Adrenal gland (tissue), 12 donors: ENCODE measurements around the gene SPAM1. TPM values are rescaled to one million over a fixed set of nuclear protein-coding genes. Genes with fewer than 3 reads are reported as not detected.
"Not testable (repeated sequence)": the region's sequence is repeated elsewhere in the genome, so short reads cannot be mapped to it uniquely, and the experiment has no call there.

ENCODE experiments used
- DNase-seq, 7 donors: peaks; one replicate each; pipeline ENCODE4 v3.0.0-alpha.2; 2019 to 2020
- H3K27ac ChIP-seq, 5 donors: fragments of 200-600 bp; sonication (generic) in 4 of 5; 1 replicate in 3 of 5; 2 replicates in 2 of 5; pipeline versions ENCODE4 v1.5.1 to v1.8.0; 2016 to 2020; ENCODE audit warnings: mild to moderate bottlenecking in 1 of 5
- H3K27me3 ChIP-seq: fragments of 200-600 bp; 2 replicates; pipeline ENCODE4 v1.8.0; 2021
- H3K36me3 ChIP-seq, 2 donors: fragments of 200-600 bp; replicated peaks in 1 of 2; 1 replicate in 1 of 2; 2 replicates in 1 of 2; pipeline versions ENCODE4 v1.5.1 to v1.8.0; 2018 to 2022
- H3K4me1 ChIP-seq, 2 donors: fragments of 200-600 bp; replicated peaks in 1 of 2; 1 replicate in 1 of 2; 2 replicates in 1 of 2; pipeline versions ENCODE4 v1.5.1 to v1.8.0; 2018 to 2021
- H3K4me3 ChIP-seq, 4 donors: fragments of 200-600 bp; sonication (generic) in 3 of 4; one replicate each; pipeline ENCODE4 v1.5.1; 2016 to 2018
- H3K9me3 ChIP-seq, 3 donors: fragments of 200-600 bp; sonication (generic) in 1 of 3; replicated peaks in 1 of 3; 1 replicate in 2 of 3; 2 replicates in 1 of 3; pipeline versions ENCODE4 v1.5.1 to v1.8.0; 2016 to 2021
- POLR2A ChIP-seq, 2 donors: fragments of 450-650 bp; IDR thresholded peaks; one replicate each; pipeline ENCODE4 v1.6.1; 2017; ENCODE audit warnings: antibody characterized with exemption in 2 of 2, mild to moderate bottlenecking in 2 of 2, moderate library complexity in 1 of 2
- WGBS, 4 donors: extraction: QIAGEN DNeasy Blood & Tissue Kit in 2 of 4; methylation state at CpG; one replicate each; pipeline versions ENCODE4 v1.1.5 to v1.1.7; 2013 to 2017; 5-methylcytosine and 5-hydroxymethylcytosine counted together
- intact Hi-C, 2 donors: fragments of 100-400 bp; cut with DNase I; formaldehyde crosslinking; loops; one replicate each; pipeline versions ENCODE4 v1.14.1 to v1.15.0; 2022 to 2023
- polyA plus RNA-seq, 3 donors: library from polyadenylated mRNA; stranded (reverse); fragments of 200-250 nt in 2 of 3; fragments of 350-450 nt in 1 of 3; fragmentation: Illumina TruSeq in 1 of 3; extraction: RNeasy Lipid Tissue Mini Kit (QIAGEN cat#74804) in 1 of 3; gene quantifications; one replicate each; pipeline ENCODE4 v1.2.3, GENCODE V29; 2013 to 2014
- total RNA-seq, 9 donors: library from RNA; depleted of rRNA in 4 of 9; stranded (reverse); fragments of >200 nt in 4 of 9; fragments of 120-200 nt in 1 of 9; fragmentation: NEBNext Ultra II Directional in 1 of 9; extraction: Animal tissue kit (Norgen Biotek cat#: 25700) in 1 of 9; gene quantifications; one replicate each; pipeline versions ENCODE4 v1.1.0 to v1.2.4, GENCODE V29; 2013 to 2023
- TF ChIP-seq, protein P1 (sequence below), 6 experiments: fragments of 450-650 bp in 4 of 6; fragments of 200-600 bp in 2 of 6; sonication (generic) in 1 of 6; IDR thresholded peaks; 1 replicate in 5 of 6; 2 replicates in 1 of 6; pipeline versions ENCODE4 v1.5.1 to v1.8.0; 2016 to 2021; ENCODE audit warnings: antibody characterized with exemption in 6 of 6, mild to moderate bottlenecking in 2 of 6, moderate library complexity in 1 of 6
- donor health status: healthy with polysubstance abuse.
- donor health status: Bipolar disorder and iron deficiency.
- donor health status: DM: yes; HTN: yes; CAD: no.
- donor health status: DM: no; HTN: no; CAD: no.
- donor health status: DM: no; HTN: no; CAD: no.
- donor health status: DM: yes; HTN: yes; CAD: no.

Gene SPAM1
- total and polyA plus RNA-seq, 12 donors: not detected

DNA sequence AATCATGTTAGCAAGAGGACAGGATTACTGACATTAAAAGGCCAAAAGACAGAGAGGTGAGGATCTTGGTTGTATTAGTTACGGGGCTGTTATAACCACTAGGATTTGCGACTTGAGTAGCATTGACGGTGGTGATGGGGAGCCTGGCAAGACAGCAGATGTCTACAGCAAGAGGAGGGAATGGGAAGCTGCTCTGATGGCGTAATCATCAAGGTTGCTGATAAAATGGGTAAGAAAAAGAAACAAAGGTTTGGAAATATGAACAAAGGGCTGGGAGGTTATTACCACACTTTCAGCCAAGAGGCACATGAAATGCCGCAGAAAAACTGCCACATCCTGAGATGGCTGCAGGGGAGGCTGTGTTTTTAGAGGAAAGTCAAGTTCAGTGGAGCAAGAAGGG, 73.9 kb downstream of the SPAM1 start:
- H3K4me1 ChIP-seq: no peaks in the 10 kb centered on the region
- H3K4me3 ChIP-seq: no peak overlapping the region
- no peaks in the 10 kb centered on the region for H3K27me3 ChIP-seq
- intact Hi-C loops: no loop called here
- H3K36me3 ChIP-seq: no peaks in the 10 kb centered on the region
- TF ChIP-seq POLR2A (IDR thresholded peaks at IDR 0.05): no peak
- TF ChIP-seq, protein P1, sequence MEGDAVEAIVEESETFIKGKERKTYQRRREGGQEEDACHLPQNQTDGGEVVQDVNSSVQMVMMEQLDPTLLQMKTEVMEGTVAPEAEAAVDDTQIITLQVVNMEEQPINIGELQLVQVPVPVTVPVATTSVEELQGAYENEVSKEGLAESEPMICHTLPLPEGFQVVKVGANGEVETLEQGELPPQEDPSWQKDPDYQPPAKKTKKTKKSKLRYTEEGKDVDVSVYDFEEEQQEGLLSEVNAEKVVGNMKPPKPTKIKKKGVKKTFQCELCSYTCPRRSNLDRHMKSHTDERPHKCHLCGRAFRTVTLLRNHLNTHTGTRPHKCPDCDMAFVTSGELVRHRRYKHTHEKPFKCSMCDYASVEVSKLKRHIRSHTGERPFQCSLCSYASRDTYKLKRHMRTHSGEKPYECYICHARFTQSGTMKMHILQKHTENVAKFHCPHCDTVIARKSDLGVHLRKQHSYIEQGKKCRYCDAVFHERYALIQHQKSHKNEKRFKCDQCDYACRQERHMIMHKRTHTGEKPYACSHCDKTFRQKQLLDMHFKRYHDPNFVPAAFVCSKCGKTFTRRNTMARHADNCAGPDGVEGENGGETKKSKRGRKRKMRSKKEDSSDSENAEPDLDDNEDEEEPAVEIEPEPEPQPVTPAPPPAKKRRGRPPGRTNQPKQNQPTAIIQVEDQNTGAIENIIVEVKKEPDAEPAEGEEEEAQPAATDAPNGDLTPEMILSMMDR (IDR thresholded peaks at IDR 0.05): no peak
- peak in 1 of 7 donors; percentile 6 for DNase-seq
- H3K27ac ChIP-seq: no peak overlapping the region
- peaks cover 0 to 4% (median 0%) of the 10 kb centered on the region in 3 donors for H3K9me3 ChIP-seq
- WGBS, 4 donors: 76 to 86% (median 84%) methylated on average over 5 of the region's 5 CpGs

DNA sequence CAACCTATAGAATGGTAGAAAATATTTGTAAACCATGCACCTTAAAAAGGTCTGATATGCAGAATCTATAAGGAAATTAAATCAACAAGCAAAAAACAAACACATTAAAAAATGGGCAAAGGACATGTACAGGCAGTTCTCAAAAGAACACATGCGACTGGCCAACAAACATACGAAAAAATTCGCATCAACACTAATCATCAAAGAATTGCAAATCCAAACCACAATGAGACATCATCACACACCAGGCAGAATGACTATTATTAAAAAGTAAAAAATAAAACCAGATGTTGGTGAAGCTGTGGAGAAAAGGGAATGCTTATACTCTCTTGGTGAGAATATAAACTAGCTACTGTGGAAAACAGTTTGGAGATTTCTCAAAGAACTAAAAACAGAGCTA, 74.7 kb downstream of the SPAM1 start:
- H3K4me1 ChIP-seq: no peaks in the 10 kb centered on the region
- DNase-seq: no peak
- H3K27me3 ChIP-seq: no peaks in the 10 kb centered on the region
- 90 to 98% (median 93%) methylated on average over 3 of the region's 3 CpGs for WGBS, 4 donors
- no peak overlapping the region for H3K4me3 ChIP-seq
- no peak for TF ChIP-seq POLR2A (IDR thresholded peaks at IDR 0.05)
- TF ChIP-seq, protein P1 (IDR thresholded peaks at IDR 0.05): no peak
- intact Hi-C loops: no loop called here
- no peak overlapping the region for H3K27ac ChIP-seq
- peaks cover 0 to 4% (median 0%) of the 10 kb centered on the region in 3 donors for H3K9me3 ChIP-seq
- no peaks in the 10 kb centered on the region for H3K36me3 ChIP-seq

GRCh38 chr7:124008296-124008695, 83.3 kb downstream of the SPAM1 start:
- H3K27ac ChIP-seq, H3K4me1 ChIP-seq, H3K36me3 ChIP-seq, H3K27me3 ChIP-seq, H3K4me3 ChIP-seq, H3K9me3 ChIP-seq, DNase-seq, intact Hi-C loops: not testable (repeated sequence)
- 83 to 89% (median 87%) methylated on average over 6 of the region's 6 CpGs for WGBS, 4 donors

- no peaks in the 10 kb centered on the region for H3K4me1 ChIP-seq
- intact Hi-C loops: no loop called here
Observed at GRCh38 chr7:124009321-124009720, 84.3 kb downstream of the SPAM1 start.

More at GRCh38 chr7:124009321-124009720, 84.3 kb downstream of the SPAM1 start:
- no peaks in the 10 kb centered on the region for H3K27me3 ChIP-seq
- H3K4me3 ChIP-seq: no peak overlapping the region
- H3K27ac ChIP-seq: no peak overlapping the region
- H3K9me3 ChIP-seq: no peaks in the 10 kb centered on the region
- no peak for TF ChIP-seq POLR2A (IDR thresholded peaks at IDR 0.05)
- TF ChIP-seq, protein P1 (IDR thresholded peaks at IDR 0.05): no peak
- no peak for DNase-seq
- H3K36me3 ChIP-seq: no peaks in the 10 kb centered on the region
- 61 to 78% (median 70%) methylated on average over 2 of the region's 2 CpGs for WGBS, 4 donors

Other genes with a start within 250 kb of the SPAM1 start
- gene WASL, start 176.2 kb upstream of the SPAM1 start, total RNA-seq: 10 to 100 TPM; 16.4 to 52.1 (median 34.4) TPM
- gene WASL, start 176.2 kb upstream of the SPAM1 start, polyA plus RNA-seq: 10 to 100 TPM; 12.2 to 44.0 (median 17.9) TPM
- under 1 TPM in 1 of 9 donors, not detected in 8; 0.17 TPM for gene HYAL4, start 80.1 kb upstream of the SPAM1 start, total RNA-seq
- gene HYAL4, start 80.1 kb upstream of the SPAM1 start, polyA plus RNA-seq: not detected
- 1 to 10 TPM in 7 of 9 donors, under 1 TPM in 2; 0.32 to 7.2 (median 1.9) TPM for gene TMEM229A, start 107.8 kb downstream of the SPAM1 start, total RNA-seq
- 1 to 10 TPM in 2 of 3 donors, under 1 TPM in 1; 0.34 to 2.4 (median 1.4) TPM for gene TMEM229A, start 107.8 kb downstream of the SPAM1 start, polyA plus RNA-seq